Measurements from ENCODE around the gene LYST.

Gene LYST

DNA sequence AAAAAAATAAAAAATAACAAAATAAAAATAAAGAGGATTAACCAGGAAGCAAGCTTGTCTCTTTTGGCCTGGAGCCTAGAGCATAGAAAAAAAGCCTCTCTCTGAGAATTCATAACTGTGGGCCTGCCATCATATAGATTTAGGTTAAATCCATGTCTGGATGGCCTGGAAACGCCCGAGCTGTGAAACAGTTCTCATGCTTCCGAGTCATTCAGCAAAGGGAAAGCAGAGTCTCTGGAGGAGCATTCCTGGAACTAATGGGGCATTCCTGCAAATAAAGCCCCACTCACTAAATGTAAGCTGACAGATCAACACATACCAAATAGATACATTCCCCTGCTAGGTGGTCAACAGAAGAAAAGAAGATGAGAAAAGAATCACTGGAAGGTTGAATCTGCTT, 141.3 kb downstream of the LYST start:
- no peaks in the 10 kb centered on the region for H3K27me3 ChIP-seq (ENCODE audit: control insufficient read depth, insufficient read depth, low read length)
- no peak overlapping the region for H3K4me2 ChIP-seq (ENCODE audit: low read length)
- peaks cover 10% of the 10 kb centered on the region for H3K4me1 ChIP-seq (ENCODE audit: control insufficient read depth, insufficient read depth, low read length)
- H3K4me3 ChIP-seq (ENCODE audit: low read length), result no peak overlapping the region
- no peak overlapping the region for H3K9ac ChIP-seq (ENCODE audit: low read depth, low read length)
- no peaks in the 10 kb centered on the region for H3K9me3 ChIP-seq (replicated peaks; ENCODE audit: low read length)
- H3K36me3 ChIP-seq (ENCODE audit: insufficient read depth, low read length), result peaks cover 37% of the 10 kb centered on the region

GRCh38 chr1:235724730-235725129, 142.0 kb downstream of the LYST start:
- Histone ChIP-seq H3K4me2 (ENCODE audit: low read length) (no peak overlapping the region), H3K36me3 (ENCODE audit: insufficient read depth, low read length) (peaks cover 37% of the 10 kb centered on the region), H3K27me3 (ENCODE audit: control insufficient read depth, insufficient read depth, low read length) (no peaks in the 10 kb centered on the region), H3K4me1 (ENCODE audit: control insufficient read depth, insufficient read depth, low read length) (peaks cover 13% of the 10 kb centered on the region), H3K4me3 (ENCODE audit: low read length) (no peak overlapping the region), H3K9me3 (replicated peaks; ENCODE audit: low read length) (no peaks in the 10 kb centered on the region), H3K9ac (ENCODE audit: low read depth, low read length) (no peak overlapping the region)

GRCh38 chr1:235722858-235723257, 143.8 kb downstream of the LYST start:
- Histone ChIP-seq H3K4me2 (ENCODE audit: low read length) (no peak overlapping the region), H3K9ac (ENCODE audit: low read depth, low read length) (no peak overlapping the region), H3K4me3 (ENCODE audit: low read length) (no peak overlapping the region), H3K4me1 (ENCODE audit: control insufficient read depth, insufficient read depth, low read length) (peaks cover 13% of the 10 kb centered on the region), H3K36me3 (ENCODE audit: insufficient read depth, low read length) (peaks cover 38% of the 10 kb centered on the region), H3K9me3 (replicated peaks; ENCODE audit: low read length) (no peaks in the 10 kb centered on the region), H3K27me3 (ENCODE audit: control insufficient read depth, insufficient read depth, low read length) (no peaks in the 10 kb centered on the region)

DNA sequence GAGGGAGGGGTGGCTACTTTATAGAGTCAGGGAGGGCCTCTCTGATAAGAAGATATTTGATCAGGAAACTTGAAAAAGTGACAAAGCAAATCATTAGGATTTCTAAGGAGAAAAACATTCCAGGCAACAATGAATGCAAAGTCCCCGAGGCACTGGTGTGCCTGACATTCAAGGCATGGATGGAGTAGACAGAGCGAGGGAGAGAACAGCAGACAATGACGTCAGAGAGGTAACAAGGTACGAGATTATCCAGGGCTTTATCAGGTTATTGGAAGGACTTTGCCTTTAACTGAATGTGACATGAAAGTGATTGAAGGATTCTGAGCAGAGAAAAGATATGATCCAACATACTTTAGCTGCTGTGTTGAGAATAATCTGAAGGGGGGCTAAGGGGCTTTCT, 144.7 kb downstream of the LYST start:
- Histone ChIP-seq H3K9me3 (replicated peaks; ENCODE audit: low read length) (no peaks in the 10 kb centered on the region), H3K4me3 (ENCODE audit: low read length) (no peak overlapping the region), H3K27me3 (ENCODE audit: control insufficient read depth, insufficient read depth, low read length) (no peaks in the 10 kb centered on the region), H3K9ac (ENCODE audit: low read depth, low read length) (no peak overlapping the region), H3K4me2 (ENCODE audit: low read length) (no peak overlapping the region), H3K4me1 (ENCODE audit: control insufficient read depth, insufficient read depth, low read length) (peaks cover 13% of the 10 kb centered on the region), H3K36me3 (ENCODE audit: insufficient read depth, low read length) (peaks cover 44% of the 10 kb centered on the region)

- no peaks in the 10 kb centered on the region for H3K27me3 ChIP-seq (ENCODE audit: control insufficient read depth, insufficient read depth, low read length)
- H3K4me1 ChIP-seq (ENCODE audit: control insufficient read depth, insufficient read depth, low read length), result peaks cover 12% of the 10 kb centered on the region
- H3K4me2 ChIP-seq (ENCODE audit: low read length), result no peak overlapping the region
- peaks cover 47% of the 10 kb centered on the region for H3K36me3 ChIP-seq (ENCODE audit: insufficient read depth, low read length)
- H3K9ac ChIP-seq (ENCODE audit: low read depth, low read length), result no peak overlapping the region
- H3K4me3 ChIP-seq (ENCODE audit: low read length), result no peak overlapping the region
- no peaks in the 10 kb centered on the region for H3K9me3 ChIP-seq (replicated peaks; ENCODE audit: low read length)
Observed at GRCh38 chr1:235720544-235720943, 146.2 kb downstream of the LYST start.

DNA sequence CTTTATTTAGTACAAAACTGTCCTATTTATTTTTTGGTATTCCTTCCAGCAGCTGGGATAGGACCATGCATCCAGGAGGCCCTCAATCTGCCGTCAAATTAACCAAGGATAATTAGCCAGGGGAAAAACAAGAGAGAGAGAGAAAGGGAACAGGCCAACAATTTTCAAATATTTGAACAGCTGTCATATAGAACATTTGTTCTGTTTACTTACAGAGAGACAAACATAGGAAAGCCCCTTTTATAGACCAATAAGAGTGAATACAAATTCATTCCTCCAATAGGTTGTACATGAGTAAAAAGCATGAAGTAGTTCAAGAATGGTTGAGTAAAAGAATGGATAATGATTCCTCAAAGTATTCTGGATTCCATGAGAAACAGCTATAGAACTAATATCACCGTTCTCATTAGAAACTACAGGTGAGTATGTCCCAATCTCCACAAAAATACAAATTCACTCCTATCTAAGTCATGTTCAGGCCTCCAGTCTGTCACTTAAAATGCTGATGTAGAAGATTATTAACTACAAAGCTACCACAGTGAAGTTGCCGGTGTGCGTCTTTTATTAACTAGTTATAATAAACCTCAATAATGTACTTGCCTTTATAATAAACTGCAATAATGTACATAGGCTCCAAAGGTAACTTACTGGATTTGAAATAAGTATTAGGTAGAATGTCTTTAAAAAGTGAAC, 152.4 kb downstream of the LYST start:
- H3K4me3 ChIP-seq (ENCODE audit: low read length), result no peak overlapping the region
- peaks cover 1% of the 10 kb centered on the region for H3K4me1 ChIP-seq (ENCODE audit: control insufficient read depth, insufficient read depth, low read length)
- H3K9ac ChIP-seq (ENCODE audit: low read depth, low read length), result no peak overlapping the region
- no peak overlapping the region for H3K4me2 ChIP-seq (ENCODE audit: low read length)
- H3K9me3 ChIP-seq (replicated peaks; ENCODE audit: low read length), result no peaks in the 10 kb centered on the region
- peaks cover 28% of the 10 kb centered on the region for H3K36me3 ChIP-seq (ENCODE audit: insufficient read depth, low read length)
- no peaks in the 10 kb centered on the region for H3K27me3 ChIP-seq (ENCODE audit: control insufficient read depth, insufficient read depth, low read length)

DNA sequence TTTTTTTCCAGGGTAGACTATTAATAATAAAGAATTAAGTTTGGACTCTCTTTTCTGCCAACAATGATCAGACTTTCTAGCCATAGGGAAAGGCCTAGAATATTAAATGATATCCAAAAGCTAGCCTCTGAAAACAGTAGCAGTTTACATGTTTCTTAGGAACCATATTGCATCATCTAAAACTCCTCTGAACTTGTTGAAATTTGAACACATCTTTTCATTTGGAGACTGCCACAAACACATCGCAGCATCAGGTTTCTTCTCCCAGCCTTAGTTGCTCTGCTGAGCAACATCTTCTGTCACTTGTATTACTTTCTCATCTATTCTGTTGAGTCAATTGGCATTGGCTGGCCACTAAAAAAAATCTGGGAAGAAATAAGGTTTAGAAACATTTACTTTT, 153.9 kb downstream of the LYST start:
- Histone ChIP-seq H3K27me3 (ENCODE audit: control insufficient read depth, insufficient read depth, low read length) (no peaks in the 10 kb centered on the region), H3K4me2 (ENCODE audit: low read length) (no peak overlapping the region), H3K9ac (ENCODE audit: low read depth, low read length) (no peak overlapping the region), H3K36me3 (ENCODE audit: insufficient read depth, low read length) (peaks cover 26% of the 10 kb centered on the region), H3K4me1 (ENCODE audit: control insufficient read depth, insufficient read depth, low read length) (peaks cover 15% of the 10 kb centered on the region), H3K4me3 (ENCODE audit: low read length) (no peak overlapping the region), H3K9me3 (replicated peaks; ENCODE audit: low read length) (no peaks in the 10 kb centered on the region)

GRCh38 chr1:235710687-235711086, 156.0 kb downstream of the LYST start:
- peaks cover 23% of the 10 kb centered on the region for H3K36me3 ChIP-seq (ENCODE audit: insufficient read depth, low read length)
- H3K4me1 ChIP-seq (ENCODE audit: control insufficient read depth, insufficient read depth, low read length), result peaks cover 16% of the 10 kb centered on the region
- H3K9ac ChIP-seq (ENCODE audit: low read depth, low read length), result no peak overlapping the region
- no peaks in the 10 kb centered on the region for H3K27me3 ChIP-seq (ENCODE audit: control insufficient read depth, insufficient read depth, low read length)
- no peak overlapping the region for H3K4me2 ChIP-seq (ENCODE audit: low read length)
- no peak overlapping the region for H3K4me3 ChIP-seq (ENCODE audit: low read length)
- H3K9me3 ChIP-seq (replicated peaks; ENCODE audit: low read length), result no peaks in the 10 kb centered on the region

GRCh38 chr1:235709018-235709417, 157.7 kb downstream of the LYST start:
- H3K9me3 ChIP-seq (replicated peaks; ENCODE audit: low read length), result no peaks in the 10 kb centered on the region
- H3K4me1 ChIP-seq (ENCODE audit: control insufficient read depth, insufficient read depth, low read length), result peaks cover 17% of the 10 kb centered on the region
- H3K9ac ChIP-seq (ENCODE audit: low read depth, low read length), result no peak overlapping the region
- H3K4me3 ChIP-seq (ENCODE audit: low read length), result no peak overlapping the region
- H3K4me2 ChIP-seq (ENCODE audit: low read length), result no peak overlapping the region
- H3K36me3 ChIP-seq (ENCODE audit: insufficient read depth, low read length), result peaks cover 17% of the 10 kb centered on the region
- no peaks in the 10 kb centered on the region for H3K27me3 ChIP-seq (ENCODE audit: control insufficient read depth, insufficient read depth, low read length)

GRCh38 chr1:235708390-235708962, 158.2 kb downstream of the LYST start:
- Histone ChIP-seq H3K27me3 (ENCODE audit: control insufficient read depth, insufficient read depth, low read length) (no peaks in the 10 kb centered on the region), H3K36me3 (ENCODE audit: insufficient read depth, low read length) (peaks cover 17% of the 10 kb centered on the region), H3K9ac (ENCODE audit: low read depth, low read length) (no peak overlapping the region), H3K4me3 (ENCODE audit: low read length) (no peak overlapping the region), H3K9me3 (replicated peaks; ENCODE audit: low read length) (no peaks in the 10 kb centered on the region), H3K4me1 (ENCODE audit: control insufficient read depth, insufficient read depth, low read length) (peaks cover 22% of the 10 kb centered on the region), H3K4me2 (ENCODE audit: low read length) (peak overlapping the region; percentile 8)

- Histone ChIP-seq H3K4me3 (ENCODE audit: low read length) (no peak overlapping the region), H3K36me3 (ENCODE audit: insufficient read depth, low read length) (peaks cover 25% of the 10 kb centered on the region), H3K4me1 (ENCODE audit: control insufficient read depth, insufficient read depth, low read length) (peaks cover 20% of the 10 kb centered on the region), H3K4me2 (ENCODE audit: low read length) (no peak overlapping the region), H3K9me3 (replicated peaks; ENCODE audit: low read length) (no peaks in the 10 kb centered on the region), H3K27me3 (ENCODE audit: control insufficient read depth, insufficient read depth, low read length) (no peaks in the 10 kb centered on the region), H3K9ac (ENCODE audit: low read depth, low read length) (no peak overlapping the region)
Observed at GRCh38 chr1:235703506-235703905, 163.2 kb downstream of the LYST start.

- Histone ChIP-seq H3K36me3 (ENCODE audit: insufficient read depth, low read length) (peaks cover 25% of the 10 kb centered on the region), H3K9ac (ENCODE audit: low read depth, low read length) (no peak overlapping the region), H3K4me2 (ENCODE audit: low read length) (no peak overlapping the region)
Observed at GRCh38 chr1:235702412-235702811, 164.3 kb downstream of the LYST start.

More at GRCh38 chr1:235702412-235702811, 164.3 kb downstream of the LYST start:
- no peak overlapping the region for H3K4me3 ChIP-seq (ENCODE audit: low read length)
- H3K9me3 ChIP-seq (replicated peaks; ENCODE audit: low read length), result no peaks in the 10 kb centered on the region
- no peaks in the 10 kb centered on the region for H3K27me3 ChIP-seq (ENCODE audit: control insufficient read depth, insufficient read depth, low read length)
- peaks cover 12% of the 10 kb centered on the region for H3K4me1 ChIP-seq (ENCODE audit: control insufficient read depth, insufficient read depth, low read length)

Measured in skeletal muscle satellite cell (primary cell).